GM23338 (cell line): ENCODE results near the gene HKDC1. TPM values are rescaled to one million over a fixed set of nuclear protein-coding genes. Genes with fewer than 3 reads are reported as not detected.

ENCODE experiments used
- ATAC-seq: fragments of 200-7000 bp; cut with Tn5 transposase; 3 replicates; pipeline ENCODE4 v1.9.1; 2020
- DNase-seq: peaks from one replicate; pipeline ENCODE4 v3.0.0-alpha.2; 2015; ENCODE audit warnings: low spot score
- H2AFZ ChIP-seq: fragments of 200-600 bp; sonication (generic); 2 replicates; pipeline ENCODE4 v1.8.0; 2016; ENCODE audit warnings: antibody characterized with exemption, mild to moderate bottlenecking, moderate library complexity
- H3F3A ChIP-seq: fragments of 200-600 bp; sonication (generic); replicated peaks from 2 replicates; pipeline ENCODE4 v1.8.0; 2017; ENCODE audit warnings: antibody characterized with exemption, mixed run types, low read depth
- H3K27ac ChIP-seq: fragments of 200-600 bp; sonication (generic); 2 replicates; pipeline ENCODE4 v1.6.1; 2016; ENCODE audit warnings: low read depth
- H3K27me3 ChIP-seq: fragments of 200-600 bp; sonication (generic); 2 replicates; pipeline ENCODE4 v1.8.0; 2016; ENCODE audit warnings: mild to moderate bottlenecking, mixed run types, moderate library complexity; ENCODE audit not compliant: insufficient read depth
- H3K36me3 ChIP-seq: fragments of 200-600 bp; sonication (generic); 2 replicates; pipeline ENCODE4 v1.8.0; 2016; ENCODE audit warnings: mild to moderate bottlenecking; ENCODE audit not compliant: insufficient read depth
- H3K4me1 ChIP-seq: fragments of 200-600 bp; sonication (generic); 2 replicates; pipeline ENCODE4 v1.8.0; 2016; ENCODE audit warnings: mild to moderate bottlenecking, moderate library complexity; ENCODE audit not compliant: insufficient read depth
- H3K4me2 ChIP-seq: fragments of 200-600 bp; sonication (generic); 2 replicates; pipeline ENCODE4 v1.7.1; 2017; ENCODE audit warnings: mixed run types
- H3K4me3 ChIP-seq: fragments of 200-600 bp; sonication (generic); 2 replicates; pipeline ENCODE4 v1.6.1; 2016; ENCODE audit warnings: mixed run types
- H3K79me2 ChIP-seq: fragments of 200-600 bp; sonication (generic); replicated peaks from 2 replicates; pipeline ENCODE4 v1.8.0; 2017; ENCODE audit warnings: mild to moderate bottlenecking; ENCODE audit not compliant: insufficient read depth
- H3K9me2 ChIP-seq: fragments of 200-600 bp; sonication (generic); 2 replicates; pipeline ENCODE4 v1.8.0; 2017; ENCODE audit not compliant: insufficient read depth
- H4K20me1 ChIP-seq: fragments of 200-600 bp; sonication (generic); replicated peaks from 2 replicates; pipeline ENCODE4 v1.8.0; 2017; ENCODE audit warnings: mild to moderate bottlenecking; ENCODE audit not compliant: insufficient read depth
- H3K27ac Mint-ChIP-seq: 2 replicates; pipeline ENCODE4 v1.8.0; 2020; ENCODE audit warnings: inconsistent platforms, mild to moderate bottlenecking, moderate library complexity, mixed read lengths
- H3K27me3 Mint-ChIP-seq: 3 replicates; pipeline ENCODE4 v1.8.0; 2022; ENCODE audit warnings: low read depth, mild to moderate bottlenecking, moderate library complexity, mixed read lengths, inconsistent platforms; ENCODE audit not compliant: insufficient read depth, poor library complexity
- H3K36me3 Mint-ChIP-seq: 3 replicates; pipeline ENCODE4 v1.8.0; 2021; ENCODE audit warnings: low read depth, mild to moderate bottlenecking, inconsistent platforms, moderate library complexity, mixed read lengths
- H3K4me1 Mint-ChIP-seq: 3 replicates; pipeline ENCODE4 v1.8.0; 2020; ENCODE audit warnings: mild to moderate bottlenecking, inconsistent platforms, mixed read lengths
- H3K4me3 Mint-ChIP-seq: 3 replicates; pipeline ENCODE4 v1.8.0; 2021; ENCODE audit warnings: moderate library complexity, mild to moderate bottlenecking, inconsistent platforms, mixed read lengths
- H3K9me3 Mint-ChIP-seq: 3 replicates; pipeline ENCODE4 v1.8.0; 2020; ENCODE audit warnings: moderate library complexity, mild to moderate bottlenecking, inconsistent platforms, mixed read lengths
- CREB1 ChIP-seq: fragments of 250-450 bp; sonication (Bioruptor Pico); IDR thresholded peaks from 2 replicates; pipeline ENCODE4 v1.5.0; 2020; ENCODE audit warnings: low read depth, mild to moderate bottlenecking, moderate library complexity
- CTCF ChIP-seq, 2 experiments: fragments of 200-600 bp in 1 of 2; sonication (generic) in 1 of 2; conservative IDR thresholded peaks; 2 replicates each; pipeline versions ENCODE4 v1.5.1 to v1.6.1; 2016 to 2017; ENCODE audit warnings: antibody characterized with exemption in 2 of 2, low read depth in 2 of 2, mild to moderate bottlenecking in 2 of 2, moderate library complexity in 1 of 2
- EZH2 ChIP-seq: fragments of 200-600 bp; sonication (generic); IDR thresholded peaks from one replicate; pipeline ENCODE4 v1.8.0; 2017; ENCODE audit warnings: antibody characterized with exemption, mild to moderate bottlenecking, low read depth; ENCODE audit not compliant: unreplicated experiment
- EZH2phosphoT487 ChIP-seq: fragments of 200-600 bp; sonication (generic); IDR thresholded peaks from one replicate; pipeline ENCODE4 v1.8.1; 2018; ENCODE audit warnings: antibody characterized with exemption; ENCODE audit not compliant: unreplicated experiment
- JUNB ChIP-seq: IDR thresholded peaks from one replicate; pipeline ENCODE4 v1.6.1; 2016; ENCODE audit warnings: antibody characterized with exemption; ENCODE audit not compliant: unreplicated experiment
- STAT1 ChIP-seq: IDR thresholded peaks from one replicate; pipeline ENCODE4 v1.6.1; 2016; ENCODE audit warnings: antibody characterized with exemption; ENCODE audit not compliant: unreplicated experiment
- ZNF114 ChIP-seq: fragments of 250-450 bp; sonication (Bioruptor Pico); IDR thresholded peaks from 2 replicates; pipeline ENCODE4 v1.5.0; 2020; ENCODE audit warnings: mild to moderate bottlenecking, moderate library complexity
- polyA plus RNA-seq: library from polyadenylated mRNA; unstranded; fragments of >200 nt; fragmentation: Nextera tagmentation; extraction: Ambion mirVana; gene quantifications from 2 replicates; pipeline ENCODE4 v1.2.1, GENCODE V29; 2016
- total RNA-seq: library from RNA; depleted of rRNA; stranded (reverse); fragments of >200 nt; shearing (Covaris generic); gene quantifications from 2 replicates; pipeline ENCODE4 v1.2.3, GENCODE V29; 2014

HKDC1 gene
- total and polyA plus RNA-seq, 2 experiments from 2014 or later: 0.03 TPM; not detected in 1

DNA sequence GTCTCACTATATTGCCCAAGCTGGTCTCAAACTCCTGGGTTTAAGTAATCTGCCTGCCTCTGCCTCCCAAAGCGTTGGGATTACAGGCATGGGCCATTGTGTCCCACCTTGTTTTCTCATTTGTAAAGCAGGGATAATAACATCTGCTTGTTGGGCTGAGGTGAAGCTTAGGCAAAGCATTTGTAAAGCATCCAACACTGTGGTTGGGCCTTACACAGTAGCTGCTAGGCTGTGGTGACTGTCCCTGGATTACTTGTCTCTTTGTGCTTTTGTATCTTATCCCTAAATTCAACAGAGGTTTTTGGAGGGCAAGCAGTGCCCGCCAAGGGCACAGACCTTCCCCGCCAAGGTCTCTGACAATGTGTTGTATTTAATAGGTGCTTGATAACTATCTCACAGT lies 14.3 kb downstream of the HKDC1 start (continued):
- no peak for TF ChIP-seq STAT1
- TF ChIP-seq JUNB: no peak
- TF ChIP-seq CTCF (conservative IDR thresholded peaks at IDR 0.05; ENCODE audit: low read depth in 2 of 2): no peak

- Mint-ChIP-seq H3K4me1 (peaks cover 29% of the 10 kb centered on the region), H3K9me3 (no peaks in the 10 kb centered on the region; the same call in 2 of the 3 replicates), H3K27ac (no peak overlapping the region), H3K27me3 (peaks cover 10% of the 10 kb centered on the region), H3K36me3 (no peaks in the 10 kb centered on the region; the same call in 2 of the 3 replicates), H3K4me3 (no peak overlapping the region)
- no peaks in the 10 kb centered on the region for H3K79me2 ChIP-seq
- peak overlapping the region; percentile 91 for H2AFZ ChIP-seq
- no peaks in the 10 kb centered on the region for H3F3A ChIP-seq
- no peaks in the 10 kb centered on the region for H4K20me1 ChIP-seq
- peak overlapping the region; percentile 39; the same call in 1 of the 2 replicates for H3K4me2 ChIP-seq
- DNase-seq: peak; percentile 92
- peaks cover 10% of the 10 kb centered on the region; the same call in 1 of the 2 replicates for H3K4me1 ChIP-seq
- ATAC-seq: peak; percentile 98
- no peaks in the 10 kb centered on the region for H3K9me2 ChIP-seq
- no peaks in the 10 kb centered on the region for H3K36me3 ChIP-seq
- TF ChIP-seq CTCF (conservative IDR thresholded peaks at IDR 0.05; ENCODE audit: low read depth in 2 of 2): peak; percentile 97 to 98
- TF ChIP-seq EZH2: no peak
- no peak for TF ChIP-seq EZH2phosphoT487
- TF ChIP-seq CREB1 (CRISPR knock-in tag): no peak
- no peak for TF ChIP-seq ZNF114
- H3K27me3 ChIP-seq: no peaks in the 10 kb centered on the region
- H3K27ac ChIP-seq: no peak overlapping the region
- no peak overlapping the region for H3K4me3 ChIP-seq
Observed at GRCh38 chr10:69237528-69238159, 17.5 kb downstream of the HKDC1 start.

DNA sequence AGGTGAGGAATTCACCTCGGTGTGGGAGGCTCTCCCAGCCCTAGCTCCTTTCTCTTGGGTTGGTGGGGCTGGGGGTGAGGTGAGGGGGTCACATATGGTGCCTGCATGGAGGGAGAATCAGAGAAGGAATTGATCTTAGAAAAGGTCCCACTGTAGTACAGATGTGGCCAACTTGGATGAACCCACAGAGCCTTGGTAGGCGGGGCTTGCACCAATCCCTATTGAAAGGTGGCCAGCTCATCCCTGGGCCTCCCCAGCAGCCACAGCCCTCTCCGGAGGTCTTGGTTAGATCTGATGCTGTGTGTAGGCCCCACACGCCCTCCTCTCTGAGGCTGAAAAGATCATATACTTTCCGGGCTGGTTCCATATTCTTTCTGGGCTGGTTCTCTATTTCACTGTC lies 19.0 kb downstream of the HKDC1 start:
- Histone ChIP-seq H2AFZ (peak overlapping the region; percentile 74; the same call in 1 of the 2 replicates), H3K27ac (no peak overlapping the region), H4K20me1 (no peaks in the 10 kb centered on the region), H3K36me3 (no peaks in the 10 kb centered on the region), H3K27me3 (no peaks in the 10 kb centered on the region), H3K4me2 (no peak overlapping the region), H3K4me3 (no peak overlapping the region), H3K79me2 (no peaks in the 10 kb centered on the region), H3F3A (no peaks in the 10 kb centered on the region), H3K4me1 (peaks cover 12% of the 10 kb centered on the region; the same call in 1 of the 2 replicates), H3K9me2 (no peaks in the 10 kb centered on the region)
- DNase-seq: no peak
- H3K27me3 Mint-ChIP-seq: peaks cover 11% of the 10 kb centered on the region
- no peaks in the 10 kb centered on the region; the same call in 2 of the 3 replicates for H3K36me3 Mint-ChIP-seq
- H3K27ac Mint-ChIP-seq: no peak overlapping the region
- H3K4me3 Mint-ChIP-seq: no peak overlapping the region
- H3K9me3 Mint-ChIP-seq: no peaks in the 10 kb centered on the region; the same call in 2 of the 3 replicates
- H3K4me1 Mint-ChIP-seq: peaks cover 24% of the 10 kb centered on the region; the same call in 2 of the 3 replicates
- peak; percentile 24; the same call in 2 of the 3 replicates for ATAC-seq
- TF ChIP-seq JUNB: no peak
